Sigmoid colon (tissue), 7 donors: ENCODE data around the gene SLC25A13. TPM values are rescaled to one million over a fixed set of nuclear protein-coding genes. Genes with fewer than 3 reads are reported as not detected.
A peak's percentile ranks its signal among the peaks of the same experiment; 100 is the strongest.

Experiments used
- DNase-seq: peaks from one replicate; pipeline ENCODE4 v3.0.0-alpha.2; 2019
- H3K27ac ChIP-seq, 4 donors: fragments of 200-600 bp; sonication (generic); one replicate each; pipeline ENCODE4 v1.5.1; 2016 to 2019; ENCODE audit warnings: mild to moderate bottlenecking in 1 of 4
- H3K27me3 ChIP-seq, 3 donors: fragments of 200-600 bp; sonication (generic); one replicate each; pipeline ENCODE4 v1.5.1; 2019; ENCODE audit warnings: mild to moderate bottlenecking in 1 of 3
- H3K36me3 ChIP-seq, 4 donors: fragments of 200-600 bp; sonication (generic); one replicate each; pipeline ENCODE4 v1.5.1; 2016 to 2019
- H3K4me1 ChIP-seq, 4 donors: fragments of 200-600 bp; sonication (generic); one replicate each; pipeline ENCODE4 v1.5.1; 2017 to 2019
- H3K4me3 ChIP-seq, 4 donors: fragments of 200-600 bp; sonication (generic); one replicate each; pipeline ENCODE4 v1.5.1; 2017 to 2019; ENCODE audit warnings: mild to moderate bottlenecking in 2 of 4, moderate library complexity in 1 of 4
- H3K9me3 ChIP-seq, 4 donors: fragments of 200-600 bp in 3 of 4; sonication (generic) in 3 of 4; one replicate each; pipeline versions ENCODE4 v1.5.1 to v1.6.1; 2013 to 2019
- EP300 ChIP-seq, 4 donors: sonication (generic); formaldehyde crosslinking; IDR thresholded peaks; one replicate each; pipeline ENCODE4 v1.6.1; 2017; ENCODE audit warnings: antibody characterized with exemption in 4 of 4
- POLR2A ChIP-seq, 2 donors: fragments of 450-650 bp; IDR thresholded peaks; one replicate each; pipeline ENCODE4 v1.6.1; 2016; ENCODE audit warnings: antibody characterized with exemption in 2 of 2, mild to moderate bottlenecking in 2 of 2, moderate library complexity in 2 of 2
- POLR2AphosphoS5 ChIP-seq, 4 donors: sonication (generic); formaldehyde crosslinking; IDR thresholded peaks; one replicate each; pipeline ENCODE4 v1.6.1; 2017; ENCODE audit warnings: antibody characterized with exemption in 4 of 4
- WGBS, 2 donors: extraction: QIAGEN DNeasy Blood & Tissue Kit; methylation state at CpG; one replicate each; pipeline ENCODE4 v1.1.7; 2013; 5-methylcytosine and 5-hydroxymethylcytosine counted together
- intact Hi-C: fragments of 100-400 bp; cut with DNase I; formaldehyde crosslinking; loops from one replicate; pipeline ENCODE4 v1.15.1; 2023
- polyA plus RNA-seq, 3 donors: library from polyadenylated mRNA; stranded (reverse); fragments of 200-250 nt; gene quantifications; one replicate each; pipeline ENCODE4 v1.2.3, GENCODE V29; 2013
- total RNA-seq, 4 donors: library from RNA; depleted of rRNA; stranded (reverse); fragments of >200 nt; gene quantifications; one replicate each; pipeline ENCODE4 v1.1.0, GENCODE V29; 2016
- TF ChIP-seq, protein P1 (sequence below), 4 experiments: fragments of 450-650 bp in 3 of 4; fragments of 200-600 bp in 1 of 4; IDR thresholded peaks; one replicate each; pipeline ENCODE4 v1.5.1; 2016 to 2019; ENCODE audit warnings: antibody characterized with exemption in 4 of 4, mild to moderate bottlenecking in 3 of 4, moderate library complexity in 2 of 4
- donor health status: healthy with polysubstance abuse.
- donor health status: Bipolar disorder and iron deficiency.
- donor health status: healthy.

SLC25A13 gene
- total and polyA plus RNA-seq, 7 donors, result 10.7 to 33.0 (median 20.8) TPM

- DNase-seq, result no peak
- Histone ChIP-seq H3K27ac (no peak overlapping the region), H3K4me3 (no peak overlapping the region), H3K9me3 (no peaks in the 10 kb centered on the region), H3K4me1 (no peaks in the 10 kb centered on the region), H3K27me3 (no peaks in the 10 kb centered on the region), H3K36me3 (no peaks in the 10 kb centered on the region)
- TF ChIP-seq POLR2A (IDR thresholded peaks at IDR 0.05), result no peak
- TF ChIP-seq EP300 (IDR thresholded peaks at IDR 0.05), result no peak
- TF ChIP-seq POLR2AphosphoS5 (IDR thresholded peaks at IDR 0.05), result no peak
- TF ChIP-seq, protein P1, sequence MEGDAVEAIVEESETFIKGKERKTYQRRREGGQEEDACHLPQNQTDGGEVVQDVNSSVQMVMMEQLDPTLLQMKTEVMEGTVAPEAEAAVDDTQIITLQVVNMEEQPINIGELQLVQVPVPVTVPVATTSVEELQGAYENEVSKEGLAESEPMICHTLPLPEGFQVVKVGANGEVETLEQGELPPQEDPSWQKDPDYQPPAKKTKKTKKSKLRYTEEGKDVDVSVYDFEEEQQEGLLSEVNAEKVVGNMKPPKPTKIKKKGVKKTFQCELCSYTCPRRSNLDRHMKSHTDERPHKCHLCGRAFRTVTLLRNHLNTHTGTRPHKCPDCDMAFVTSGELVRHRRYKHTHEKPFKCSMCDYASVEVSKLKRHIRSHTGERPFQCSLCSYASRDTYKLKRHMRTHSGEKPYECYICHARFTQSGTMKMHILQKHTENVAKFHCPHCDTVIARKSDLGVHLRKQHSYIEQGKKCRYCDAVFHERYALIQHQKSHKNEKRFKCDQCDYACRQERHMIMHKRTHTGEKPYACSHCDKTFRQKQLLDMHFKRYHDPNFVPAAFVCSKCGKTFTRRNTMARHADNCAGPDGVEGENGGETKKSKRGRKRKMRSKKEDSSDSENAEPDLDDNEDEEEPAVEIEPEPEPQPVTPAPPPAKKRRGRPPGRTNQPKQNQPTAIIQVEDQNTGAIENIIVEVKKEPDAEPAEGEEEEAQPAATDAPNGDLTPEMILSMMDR (IDR thresholded peaks at IDR 0.05), result no peak
- WGBS, 2 donors, result 96 to 98% methylated on average over 1 of the region's 1 CpG
- intact Hi-C loops, result no loop called here
These were observed 236.9 kb downstream of the SLC25A13 start for GRCh38 chr7:96084881-96085553.

DNA sequence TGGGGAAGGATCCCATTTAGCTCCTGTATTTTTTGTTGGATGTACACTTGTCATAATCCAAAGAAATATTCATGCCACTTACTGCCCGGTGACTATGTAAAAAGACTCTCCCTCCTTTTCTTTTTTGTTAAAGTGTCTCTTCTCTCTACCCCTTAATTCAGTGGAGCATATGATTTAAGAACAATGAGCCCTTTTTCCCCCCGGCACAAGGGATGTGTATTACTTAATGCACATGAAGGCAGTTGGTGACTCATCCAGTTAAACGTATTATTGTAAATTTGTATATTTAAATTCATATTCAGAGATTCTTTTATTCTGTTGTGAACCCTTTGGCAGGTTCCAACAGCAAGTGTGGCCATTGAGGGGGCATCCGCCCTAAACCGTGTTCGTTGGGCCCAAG lies 241.9 kb downstream of the SLC25A13 start:
- no peak overlapping the region for H3K27ac ChIP-seq
- intact Hi-C loops, result no loop called here
- H3K36me3 ChIP-seq, result no peaks in the 10 kb centered on the region
- TF ChIP-seq, protein P1 (IDR thresholded peaks at IDR 0.05), result no peak
- TF ChIP-seq POLR2A (IDR thresholded peaks at IDR 0.05), result no peak
- no peak for TF ChIP-seq POLR2AphosphoS5 (IDR thresholded peaks at IDR 0.05)
- no peak for TF ChIP-seq EP300 (IDR thresholded peaks at IDR 0.05)
- H3K9me3 ChIP-seq, result no peaks in the 10 kb centered on the region
- no peak for DNase-seq
- WGBS, 2 donors, result 79 to 88% methylated on average over 6 of the region's 6 CpGs
- H3K4me3 ChIP-seq, result no peak overlapping the region
- H3K4me1 ChIP-seq, result peaks cover 0 to 7% (median 5%) of the 10 kb centered on the region in 4 donors
- peaks cover 0 to 6% (median 0%) of the 10 kb centered on the region in 3 donors for H3K27me3 ChIP-seq

- H3K27ac ChIP-seq, result no peak overlapping the region
- H3K36me3 ChIP-seq, result no peaks in the 10 kb centered on the region
- TF ChIP-seq, protein P1 (IDR thresholded peaks at IDR 0.05), result no peak
- no peak for TF ChIP-seq POLR2A (IDR thresholded peaks at IDR 0.05)
- no peak for TF ChIP-seq POLR2AphosphoS5 (IDR thresholded peaks at IDR 0.05)
- no peak for TF ChIP-seq EP300 (IDR thresholded peaks at IDR 0.05)
- H3K9me3 ChIP-seq, result no peaks in the 10 kb centered on the region
- 4 to 17% methylated on average over 10 of the region's 10 CpGs for WGBS, 2 donors
- H3K4me3 ChIP-seq, result peak overlapping the region; percentile 37 to 53 (median 48)
- intact Hi-C loops, result loop anchor here (10.0 kb wide), 1 partner anchor 162 kb away; no protein-coding TSS in a partner anchor
- H3K4me1 ChIP-seq, result peaks cover 0 to 7% (median 5%) of the 10 kb centered on the region in 4 donors
- peaks cover 0 to 6% (median 0%) of the 10 kb centered on the region in 3 donors for H3K27me3 ChIP-seq
- no peak for DNase-seq
These were observed 245.6 kb downstream of the SLC25A13 start for GRCh38 chr7:96076350-96076707.

DNA sequence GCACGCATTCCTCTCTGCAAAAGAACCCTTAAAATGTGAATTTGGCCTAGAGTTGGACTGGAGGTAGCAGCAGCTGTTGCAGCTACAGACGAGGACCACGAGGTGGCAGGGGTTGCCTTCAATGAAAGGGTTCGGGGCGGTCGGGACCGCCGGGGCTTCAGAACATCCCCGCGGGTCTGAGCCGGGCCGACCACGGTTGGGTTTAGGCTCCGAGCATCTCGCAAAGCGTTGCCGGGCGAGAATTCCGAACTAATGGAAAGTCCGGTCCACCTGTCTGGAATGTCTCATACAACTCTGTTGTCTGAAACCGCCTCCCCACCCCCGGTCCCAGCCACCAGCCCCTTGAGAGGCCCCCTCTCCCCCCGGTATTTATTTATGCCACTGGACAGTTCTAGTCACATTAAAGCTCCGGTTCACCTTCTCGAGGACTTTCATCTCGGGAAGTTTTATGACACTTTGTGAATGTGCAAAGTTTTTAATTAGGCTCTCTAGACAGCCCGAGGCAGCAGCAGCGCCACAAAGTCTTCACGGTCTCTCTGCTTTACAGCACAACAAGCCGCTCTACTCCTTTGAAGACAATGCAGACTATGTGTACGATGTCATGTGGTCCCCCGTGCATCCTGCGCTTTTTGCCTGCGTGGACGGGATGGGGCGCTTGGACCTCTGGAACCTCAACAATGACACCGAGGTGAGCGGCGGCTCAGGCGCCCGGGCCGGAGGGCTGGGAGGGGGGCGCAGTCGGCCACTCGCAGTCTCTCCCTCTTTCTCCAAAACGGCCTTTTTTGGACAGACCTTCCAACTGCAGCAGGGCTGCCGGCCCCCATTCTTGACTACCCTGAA lies 246.2 kb downstream of the SLC25A13 start:
- WGBS, 2 donors, result 2 to 3% methylated on average over 47 of the region's 47 CpGs
- intact Hi-C loops, result loop anchor here (1.0 to 10.0 kb wide), 2 partner anchors 161 to 952 kb away; no protein-coding TSS in a partner anchor

More for the DNA sequence above, 246.2 kb downstream of the SLC25A13 start:
- peak; percentile 72 for DNase-seq
- Histone ChIP-seq H3K9me3 (no peaks in the 10 kb centered on the region), H3K4me1 (peaks cover 0 to 7% (median 5%) of the 10 kb centered on the region in 4 donors), H3K36me3 (no peaks in the 10 kb centered on the region), H3K4me3 (peak overlapping the region; percentile 37 to 53 (median 48)), H3K27me3 (peaks cover 0 to 6% (median 0%) of the 10 kb centered on the region in 3 donors), H3K27ac (no peak overlapping the region)
- TF ChIP-seq POLR2A (IDR thresholded peaks at IDR 0.05), result no peak
- TF ChIP-seq, protein P1 (IDR thresholded peaks at IDR 0.05), result peak; percentile 9 to 73 (median 64)
